Erythroblast (primary cell): ENCODE data around the gene RNF212.
A peak's percentile ranks its signal among the peaks of the same experiment; 100 is the strongest.

ENCODE experiments used
- DNase-seq, 2 experiments: peaks; one replicate each; lab custom pipeline; 2025; lab: John Stamatoyannopoulos, UW
- GATA1 ChIP-seq: IDR thresholded peaks from 2 replicates; pipeline ENCODE4 v1.6.1; 2011; ENCODE audit warnings: low read depth, mild to moderate bottlenecking, control low read depth, low read length, moderate library complexity
- POLR2A ChIP-seq: IDR thresholded peaks from 2 replicates; pipeline ENCODE4 v1.6.1; 2011; ENCODE audit warnings: mild to moderate bottlenecking, low read length

RNF212 gene

GRCh38 chr4:1075809-1076699, 37.3 kb downstream of the RNF212 start:
- no peak for DNase-seq
- TF ChIP-seq GATA1 (no peak), POLR2A (no peak)

GRCh38 chr4:1075225-1075624, 38.1 kb downstream of the RNF212 start:
- no peak for DNase-seq
- TF ChIP-seq POLR2A (no peak), GATA1 (no peak)

- DNase-seq: no peak
- TF ChIP-seq GATA1 (no peak), POLR2A (no peak)
Measured at GRCh38 chr4:1074077-1074476, 39.3 kb downstream of the RNF212 start.

DNA sequence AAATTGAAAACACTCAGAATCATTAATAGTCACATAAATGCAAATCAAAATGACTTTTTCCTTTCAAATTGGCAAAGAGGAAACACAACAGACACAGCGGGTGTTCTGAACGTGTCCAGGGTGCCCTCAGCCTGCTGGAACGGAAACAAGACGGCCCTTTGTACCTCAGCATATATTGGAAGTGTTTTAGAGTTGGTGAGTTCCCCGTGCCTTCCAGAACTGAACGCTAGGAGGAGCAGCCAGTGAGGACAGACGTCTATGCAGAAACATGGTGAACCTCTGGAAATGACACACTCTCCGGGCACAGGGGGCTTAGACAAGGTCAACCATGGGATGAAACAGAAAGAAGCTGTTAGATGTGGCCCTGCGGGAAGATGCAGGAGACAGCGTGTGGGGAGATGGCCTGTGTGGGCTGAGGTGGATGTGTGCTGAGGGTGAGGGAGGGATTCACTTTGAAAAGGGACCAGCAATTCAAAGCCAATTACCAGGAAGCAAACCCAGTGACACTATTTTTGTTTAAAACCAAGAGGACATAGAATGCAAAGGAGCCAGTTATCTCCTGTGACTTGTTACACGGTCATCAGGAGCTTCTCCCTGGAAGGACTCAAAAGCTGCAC, 40.4 kb downstream of the RNF212 start:
- peak; percentile 39 to 53 for DNase-seq
- TF ChIP-seq GATA1: no peak
- TF ChIP-seq POLR2A: no peak

DNA sequence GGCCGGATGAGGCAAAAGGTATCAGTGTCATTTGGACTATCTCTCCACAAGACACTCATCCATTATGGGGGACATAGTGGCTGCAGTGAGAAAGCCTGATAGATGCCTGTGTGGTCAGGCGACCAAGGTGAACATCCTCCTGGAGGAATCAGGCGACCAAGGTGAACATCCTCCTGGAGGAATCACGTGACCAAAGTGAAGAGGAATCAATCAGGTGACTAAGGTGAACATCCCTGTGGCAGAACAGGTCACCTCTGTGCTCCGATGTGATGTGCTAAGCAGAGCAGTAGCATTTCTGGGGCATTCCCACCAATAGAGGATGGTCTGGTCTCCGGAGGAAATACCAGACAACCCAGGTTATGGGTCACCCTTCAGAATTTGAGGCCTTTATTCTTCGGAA, 44.0 kb downstream of the RNF212 start:
- DNase-seq: no peak
- TF ChIP-seq GATA1: no peak
- TF ChIP-seq POLR2A: no peak

- DNase-seq: no peak
- no peak for TF ChIP-seq POLR2A
- TF ChIP-seq GATA1: no peak
Measured at GRCh38 chr4:1065732-1066131, 47.6 kb downstream of the RNF212 start.

DNA sequence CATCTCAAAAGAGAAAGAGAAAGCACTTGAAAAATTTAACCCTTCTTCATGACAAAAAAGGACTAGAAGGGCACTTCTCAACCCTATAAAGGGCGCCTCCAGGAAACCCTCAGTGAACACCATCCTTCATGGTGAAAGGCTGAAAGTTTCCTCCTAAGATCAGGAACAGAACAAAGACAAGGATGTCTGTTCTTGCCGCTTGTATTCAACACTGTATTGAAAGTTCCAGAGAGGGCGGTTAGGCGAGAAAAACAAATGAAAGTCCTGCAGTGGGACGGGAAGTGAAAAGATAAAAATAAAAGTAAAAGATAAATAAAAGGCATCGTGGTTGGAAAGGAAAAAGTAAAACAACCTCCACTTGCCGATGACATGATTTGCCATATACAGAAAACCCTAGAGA, 50.9 kb downstream of the RNF212 start:
- no peak for DNase-seq
- TF ChIP-seq POLR2A: no peak
- TF ChIP-seq GATA1: no peak

GRCh38 chr4:1061760-1062159, 51.6 kb downstream of the RNF212 start:
- TF ChIP-seq POLR2A (no peak), GATA1 (no peak)
- DNase-seq: no peak

DNA sequence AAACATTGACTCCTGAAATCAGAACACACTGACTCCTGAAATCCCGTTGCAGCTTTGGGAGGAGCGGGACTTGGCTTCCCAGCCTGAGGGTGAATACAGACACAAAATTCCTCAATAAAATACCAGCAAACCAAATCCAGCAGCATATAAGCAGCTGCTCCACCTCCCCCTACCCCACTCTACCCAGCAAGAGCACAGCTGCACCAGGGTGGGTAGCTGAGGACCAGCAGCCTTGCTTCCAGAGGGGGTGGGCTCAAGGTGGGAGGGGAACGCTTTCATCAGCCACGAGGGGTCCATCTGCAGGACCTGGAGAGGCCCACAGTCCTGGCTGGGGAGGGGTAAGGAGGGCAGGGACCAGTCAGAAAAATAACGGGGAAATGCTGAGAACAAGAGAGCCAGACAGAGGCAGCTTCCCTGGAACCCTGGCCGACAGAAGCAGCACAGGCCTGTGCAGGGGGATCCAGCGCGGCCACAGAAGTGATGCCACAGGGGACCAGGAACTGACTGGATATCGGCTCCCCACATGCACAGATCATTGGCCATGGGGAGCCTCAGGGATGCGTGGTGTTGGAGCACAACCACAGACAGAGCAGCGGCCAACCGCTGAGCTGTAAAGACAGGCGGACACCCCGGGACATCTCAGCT, 52.2 kb downstream of the RNF212 start:
- TF ChIP-seq GATA1 (no peak), POLR2A (no peak)
- DNase-seq: no peak

DNA sequence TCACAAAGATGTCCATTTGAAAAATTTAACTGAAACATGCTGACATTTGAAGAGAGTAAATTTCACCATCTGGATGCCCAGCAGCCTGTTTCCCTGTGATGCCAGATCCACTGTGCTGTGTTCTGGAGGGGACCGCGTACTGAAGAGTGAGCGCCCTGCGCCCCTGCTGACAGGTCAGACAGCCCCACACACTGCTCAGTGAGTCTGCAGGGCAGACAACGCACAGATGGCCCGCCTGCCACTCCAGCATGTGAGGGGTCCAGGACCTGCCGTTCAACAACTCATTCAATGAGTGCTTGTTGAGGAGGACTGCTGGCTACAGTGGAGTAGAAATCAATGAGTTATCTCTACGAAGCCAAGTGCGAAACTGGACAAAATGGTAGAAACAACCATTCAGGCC, 52.7 kb downstream of the RNF212 start:
- DNase-seq: no peak
- TF ChIP-seq GATA1 (no peak), POLR2A (no peak)

- no peak for DNase-seq
- TF ChIP-seq GATA1 (no peak), POLR2A (no peak)
Measured at GRCh38 chr4:1060121-1060520, 53.2 kb downstream of the RNF212 start.

DNA sequence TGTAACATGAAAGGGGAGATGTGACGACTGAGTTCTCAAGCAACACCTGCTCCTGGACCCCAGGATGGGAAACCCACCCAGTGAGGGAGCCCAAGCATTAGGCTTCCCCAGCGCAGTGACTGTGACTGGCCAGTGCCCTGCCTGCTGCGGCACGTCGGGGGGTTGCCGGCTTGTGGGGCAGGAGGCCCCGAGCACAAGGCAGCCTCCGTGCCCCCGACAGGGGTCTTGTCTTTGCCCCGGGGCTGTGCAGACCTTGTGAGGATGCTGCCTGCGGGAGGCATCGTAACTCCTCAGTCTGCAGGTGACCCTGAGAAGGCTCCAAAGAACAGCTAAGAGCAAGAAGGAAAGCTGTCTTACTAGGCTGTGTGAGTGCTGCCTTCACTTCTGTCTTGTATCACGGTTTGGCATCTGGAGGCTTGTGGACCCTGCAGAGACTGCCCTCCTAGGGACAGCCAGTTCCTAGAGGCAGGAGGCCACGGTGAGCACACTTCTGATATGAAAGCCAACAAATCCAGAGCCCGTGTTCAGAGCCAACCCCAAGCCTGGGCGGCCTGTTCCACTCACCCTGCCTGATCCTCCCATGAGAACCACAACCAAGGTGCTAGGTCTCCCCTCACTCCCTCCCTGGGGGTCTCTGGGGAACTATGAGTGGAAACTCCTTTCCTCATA, 54.2 kb downstream of the RNF212 start:
- DNase-seq: no peak

DNA sequence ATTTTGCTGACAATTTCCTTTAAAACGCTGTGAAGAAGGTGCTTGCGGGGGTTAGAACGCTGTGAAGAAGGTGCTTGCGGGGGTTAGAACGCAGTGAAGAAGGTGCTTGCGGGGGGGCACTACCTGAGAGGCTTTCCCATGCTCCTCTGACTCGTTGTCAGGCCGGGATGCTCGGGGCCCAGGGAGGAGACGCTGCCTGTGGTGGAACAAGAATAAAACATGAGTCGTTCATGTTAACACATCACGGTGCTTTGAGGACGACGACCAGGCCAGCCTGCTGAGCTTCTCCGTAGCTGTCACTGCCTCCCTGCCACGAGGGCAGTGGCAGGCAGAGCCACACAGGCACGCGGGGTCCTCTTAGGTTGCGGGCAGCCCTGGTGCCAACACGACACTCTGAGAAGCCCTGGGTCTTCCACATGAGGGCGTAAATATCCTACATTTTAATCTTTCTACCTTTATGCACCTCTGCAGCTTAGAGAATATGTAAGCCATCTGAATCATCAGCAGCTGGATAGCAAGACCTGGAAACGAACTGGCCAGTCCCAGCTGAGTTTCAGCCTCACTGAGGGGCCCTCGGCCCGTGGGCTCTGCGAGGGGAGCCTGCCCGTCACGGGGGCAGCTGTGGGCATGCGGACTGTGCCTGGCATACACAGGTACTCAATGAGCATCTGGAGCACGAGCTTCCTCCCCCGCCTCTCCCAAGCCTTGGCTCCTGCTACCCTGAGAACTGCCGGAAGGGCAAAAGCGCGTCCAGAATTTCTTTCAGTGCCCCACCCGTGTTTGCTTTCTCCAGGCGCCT, 55.0 kb downstream of the RNF212 start:
- no peak for DNase-seq
- TF ChIP-seq GATA1 (no peak), POLR2A (no peak)

More for the DNA sequence above, 54.2 kb downstream of the RNF212 start:
- no peak for TF ChIP-seq GATA1
- TF ChIP-seq POLR2A: no peak
